Measurements from ENCODE around the gene HID1. TPM values are rescaled to one million over a fixed set of nuclear protein-coding genes. Genes with fewer than 3 reads are reported as not detected.
"Not testable (repeated sequence)": the region's sequence is repeated elsewhere in the genome, so short reads cannot be mapped to it uniquely, and the experiment has no call there.

Gene HID1
- total and polyA plus RNA-seq, 9 donors: 1.8 to 21.6 (median 5.2) TPM

DNA sequence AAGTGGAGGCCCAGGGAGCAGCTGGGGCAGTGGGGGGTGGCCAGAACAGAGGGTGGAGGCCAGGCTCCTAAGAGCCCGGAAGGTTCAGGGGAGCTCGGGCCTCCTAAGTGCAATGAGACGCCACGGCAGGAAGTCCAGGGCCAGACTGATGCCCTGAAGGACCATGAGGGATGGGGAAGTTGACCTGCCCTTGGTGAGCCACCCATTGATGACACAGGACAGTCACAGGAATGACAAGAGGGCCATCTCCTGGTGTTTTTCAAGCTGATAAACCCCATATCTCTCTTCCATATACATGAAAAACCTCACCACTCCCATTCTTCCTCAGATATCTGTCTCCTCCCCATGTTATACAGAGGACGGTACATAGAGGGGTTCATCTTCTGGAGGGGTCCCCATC lies 34.1 kb upstream of the HID1 start:
- intact Hi-C loops (cut with DNase I): no loop called here
- 90 to 92% (median 91%) methylated on average over 5 of the region's 5 CpGs for WGBS, 3 donors
- H3K36me3 ChIP-seq: no peaks in the 10 kb centered on the region
- no peak for DNase-seq
- H3K27ac ChIP-seq: no peak overlapping the region
- no peaks in the 10 kb centered on the region for H3K27me3 ChIP-seq
- H3K4me1 ChIP-seq (ENCODE audit: insufficient read depth): no peaks in the 10 kb centered on the region
- no peak for TF ChIP-seq EP300 (IDR thresholded peaks at IDR 0.05)
- TF ChIP-seq POLR2A (IDR thresholded peaks at IDR 0.05): no peak
- TF ChIP-seq, protein P1, sequence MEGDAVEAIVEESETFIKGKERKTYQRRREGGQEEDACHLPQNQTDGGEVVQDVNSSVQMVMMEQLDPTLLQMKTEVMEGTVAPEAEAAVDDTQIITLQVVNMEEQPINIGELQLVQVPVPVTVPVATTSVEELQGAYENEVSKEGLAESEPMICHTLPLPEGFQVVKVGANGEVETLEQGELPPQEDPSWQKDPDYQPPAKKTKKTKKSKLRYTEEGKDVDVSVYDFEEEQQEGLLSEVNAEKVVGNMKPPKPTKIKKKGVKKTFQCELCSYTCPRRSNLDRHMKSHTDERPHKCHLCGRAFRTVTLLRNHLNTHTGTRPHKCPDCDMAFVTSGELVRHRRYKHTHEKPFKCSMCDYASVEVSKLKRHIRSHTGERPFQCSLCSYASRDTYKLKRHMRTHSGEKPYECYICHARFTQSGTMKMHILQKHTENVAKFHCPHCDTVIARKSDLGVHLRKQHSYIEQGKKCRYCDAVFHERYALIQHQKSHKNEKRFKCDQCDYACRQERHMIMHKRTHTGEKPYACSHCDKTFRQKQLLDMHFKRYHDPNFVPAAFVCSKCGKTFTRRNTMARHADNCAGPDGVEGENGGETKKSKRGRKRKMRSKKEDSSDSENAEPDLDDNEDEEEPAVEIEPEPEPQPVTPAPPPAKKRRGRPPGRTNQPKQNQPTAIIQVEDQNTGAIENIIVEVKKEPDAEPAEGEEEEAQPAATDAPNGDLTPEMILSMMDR (IDR thresholded peaks at IDR 0.05): no peak
- H3K9me3 ChIP-seq: no peaks in the 10 kb centered on the region
- no peak overlapping the region for H3K4me3 ChIP-seq

DNA sequence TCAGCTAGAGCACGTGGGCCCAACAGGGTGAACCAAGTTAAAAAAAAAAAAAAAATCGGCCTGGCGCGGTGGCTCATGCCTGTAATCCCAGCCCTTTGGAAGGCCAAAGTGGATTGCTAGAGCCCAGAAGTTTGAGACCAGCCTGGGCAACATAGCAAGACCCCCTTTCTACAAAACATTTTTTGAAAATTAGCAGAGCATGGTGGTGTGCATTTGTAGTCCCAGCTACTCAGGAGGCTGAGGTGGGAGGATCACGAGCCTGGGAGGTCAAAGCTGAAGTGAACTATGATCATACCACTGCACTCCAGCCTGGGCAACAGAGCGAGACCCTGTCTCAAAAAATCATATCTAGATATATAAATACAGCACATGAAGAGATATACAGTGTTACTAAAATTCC lies 33.5 kb upstream of the HID1 start:
- DNase-seq; H3K9me3 ChIP-seq; H3K4me1 ChIP-seq (ENCODE audit: insufficient read depth); H3K27ac ChIP-seq; intact Hi-C loops (cut with DNase I); H3K36me3 ChIP-seq; H3K4me3 ChIP-seq; H3K27me3 ChIP-seq: not testable (repeated sequence)
- 92 to 95% (median 94%) methylated on average over 6 of the region's 6 CpGs for whole genome bisulfite sequencing, 3 donors

DNA sequence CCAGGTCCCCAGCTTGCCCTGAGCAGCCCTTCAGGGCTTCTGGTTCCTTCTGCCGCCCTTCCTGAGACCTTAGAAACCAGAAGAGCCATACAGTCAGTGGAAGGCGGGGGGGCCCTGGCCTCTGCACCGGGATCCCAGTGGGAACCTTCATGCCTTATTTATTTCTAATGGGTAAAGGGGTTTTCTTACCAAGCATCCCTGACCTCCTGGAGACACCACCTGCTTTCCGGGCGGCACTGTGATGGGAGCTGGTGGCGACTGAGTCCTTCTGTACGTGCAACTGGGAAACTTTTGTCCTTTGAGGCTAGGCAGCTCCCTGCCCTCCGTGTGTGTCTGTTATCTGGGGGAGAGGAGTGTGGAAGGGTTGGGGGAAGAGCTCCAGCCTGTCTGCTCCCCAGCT lies 32.7 kb upstream of the HID1 start:
- H3K4me1 ChIP-seq (ENCODE audit: insufficient read depth): no peaks in the 10 kb centered on the region

DNA sequence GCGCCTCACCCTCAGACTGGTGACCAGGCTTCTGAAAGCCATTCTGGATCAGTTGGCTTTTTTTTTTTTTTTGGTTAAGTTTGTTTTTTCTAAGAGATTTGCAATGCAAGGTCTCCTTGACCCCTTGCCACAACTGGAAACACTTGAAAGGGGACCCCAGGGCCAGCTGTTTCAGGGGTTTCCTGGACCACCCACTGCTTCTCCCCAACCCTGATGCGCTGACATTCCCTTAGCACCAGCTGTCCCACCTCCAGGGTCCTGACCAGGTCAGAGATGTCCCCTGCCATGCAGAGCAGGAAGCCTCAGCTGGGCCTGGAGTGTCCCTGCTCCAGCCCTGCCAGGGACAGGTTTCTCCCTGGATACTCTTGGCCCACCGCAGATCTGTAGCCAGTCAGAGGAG lies 31.8 kb upstream of the HID1 start:
- TF ChIP-seq, protein P1 (IDR thresholded peaks at IDR 0.05): no peak
- TF ChIP-seq EP300 (IDR thresholded peaks at IDR 0.05): no peak
- TF ChIP-seq POLR2A (IDR thresholded peaks at IDR 0.05): no peak
- no peaks in the 10 kb centered on the region for H3K36me3 ChIP-seq
- H3K9me3 ChIP-seq: no peaks in the 10 kb centered on the region
- WGBS, 3 donors: 65 to 81% (median 74%) methylated on average over 3 of the region's 3 CpGs
- intact Hi-C loops (cut with DNase I): no loop called here
- DNase-seq: no peak
- no peaks in the 10 kb centered on the region for H3K27me3 ChIP-seq
- H3K4me1 ChIP-seq (ENCODE audit: insufficient read depth): no peaks in the 10 kb centered on the region
- no peak overlapping the region for H3K4me3 ChIP-seq
- H3K27ac ChIP-seq: no peak overlapping the region

More for the DNA sequence above, 32.7 kb upstream of the HID1 start:
- Histone ChIP-seq H3K36me3 (no peaks in the 10 kb centered on the region), H3K27me3 (no peaks in the 10 kb centered on the region), H3K9me3 (no peaks in the 10 kb centered on the region), H3K27ac (no peak overlapping the region), H3K4me3 (no peak overlapping the region)
- intact Hi-C loops (cut with DNase I): no loop called here
- no peak for DNase-seq
- TF ChIP-seq EP300 (IDR thresholded peaks at IDR 0.05) (no peak), POLR2A (IDR thresholded peaks at IDR 0.05) (no peak)
- TF ChIP-seq, protein P1 (IDR thresholded peaks at IDR 0.05): no peak
- WGBS, 3 donors: 85 to 91% (median 90%) methylated on average over 8 of the region's 8 CpGs

DNA sequence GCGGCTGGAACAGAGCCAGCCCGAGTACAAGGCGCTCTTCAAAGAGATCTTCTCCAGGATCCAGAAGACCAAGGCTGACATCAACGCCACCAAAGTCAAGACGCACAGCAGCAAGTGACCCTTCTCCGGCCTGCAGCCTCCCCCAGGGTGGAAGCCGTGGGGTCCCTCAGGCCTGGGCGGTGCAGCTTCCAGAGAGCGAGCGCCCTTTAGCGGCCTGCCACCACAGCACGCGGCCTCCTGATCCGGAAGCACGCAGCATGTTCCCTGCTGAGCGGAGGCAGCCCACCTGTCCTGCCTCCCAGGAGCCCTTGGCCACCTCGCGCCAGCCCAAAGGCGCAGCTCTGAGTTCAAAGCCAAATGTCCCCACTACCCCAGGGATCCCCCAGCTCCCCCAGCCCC lies 31.4 kb upstream of the HID1 start:
- H3K4me1 ChIP-seq (ENCODE audit: insufficient read depth): no peaks in the 10 kb centered on the region
- no peak overlapping the region for H3K4me3 ChIP-seq
- H3K36me3 ChIP-seq: no peaks in the 10 kb centered on the region
- intact Hi-C loops (cut with DNase I): no loop called here
- WGBS, 3 donors: 77 to 86% (median 79%) methylated on average over 18 to 19 of the region's 19 CpGs
- no peaks in the 10 kb centered on the region for H3K9me3 ChIP-seq
- DNase-seq: no peak
- H3K27me3 ChIP-seq: no peaks in the 10 kb centered on the region
- H3K27ac ChIP-seq: no peak overlapping the region
- TF ChIP-seq, protein P1 (IDR thresholded peaks at IDR 0.05): no peak
